ENCODE results near the gene EPHA2. TPM values are rescaled to one million over a fixed set of nuclear protein-coding genes. Genes with fewer than 3 reads are reported as not detected.

The EPHA2 gene
- polyA plus RNA-seq, 1 of the 3 experiments (the other 2 are of a cell fraction), result 126 TPM

GRCh38 chr1:16094453-16095158 is 61.3 kb downstream of the EPHA2 start:
- Histone ChIP-seq H3K79me2 (ENCODE audit: insufficient read depth) (no peaks in the 10 kb centered on the region), H2AFZ (ENCODE audit: low read depth) (no peak overlapping the region), H3K9me3 (no peaks in the 10 kb centered on the region), H3K9me2 (no peaks in the 10 kb centered on the region), H3F3A (replicated peaks; ENCODE audit: insufficient read depth) (no peaks in the 10 kb centered on the region), H3K9ac (no peak overlapping the region), H3K4me3 (ENCODE audit: low read depth in 2 of 2, low read length in 1 of 2) (no peak overlapping the region), H3K27ac (ENCODE audit: low read depth in 2 of 2, low read length in 1 of 2) (no peak overlapping the region), H4K20me1 (ENCODE audit: insufficient read depth) (no peaks in the 10 kb centered on the region), H3K36me3 (replicated peaks in 1 of 2; ENCODE audit: control insufficient read depth in 1 of 2, insufficient read depth in 2 of 2, low read length in 1 of 2) (no peaks in the 10 kb centered on the region), H3K4me1 (ENCODE audit: control insufficient read depth in 1 of 2, insufficient read depth in 2 of 2, low read depth in 1 of 2, low read length in 1 of 2) (no peaks in the 10 kb centered on the region), H3K4me2 (no peak overlapping the region), H3K27me3 (ENCODE audit: insufficient read depth) (no peaks in the 10 kb centered on the region)
- WGBS (ENCODE audit: low lambda C conversion rate), result 83% methylated on average over 20 of the region's 21 CpGs
- TF ChIP-seq TCF12 (IDR thresholded peaks at IDR 0.05) (no peak), CHD2 (IDR thresholded peaks at IDR 0.05; ENCODE audit: low read length, partially characterized antibody) (no peak), RXRA (IDR thresholded peaks at IDR 0.05; ENCODE audit: borderline replicate concordance, low read depth) (no peak), ZBTB33 (IDR thresholded peaks at IDR 0.05; ENCODE audit: borderline replicate concordance, low read depth) (no peak), NFIC (IDR thresholded peaks at IDR 0.05; ENCODE audit: borderline replicate concordance) (no peak), RFX5 (IDR thresholded peaks at IDR 0.05; ENCODE audit: low read length) (no peak), ELF1 (IDR thresholded peaks at IDR 0.05) (no peak), RCOR1 (IDR thresholded peaks at IDR 0.05; ENCODE audit: low read length) (no peak), EZH2phosphoT487 (IDR thresholded peaks at IDR 0.05; ENCODE audit: borderline replicate concordance, low read depth) (no peak), IRF3 (IDR thresholded peaks at IDR 0.05; ENCODE audit: low read depth, low read length) (no peak), TEAD4 (IDR thresholded peaks at IDR 0.05; ENCODE audit: borderline replicate concordance, insufficient read depth) (no peak), USF1 (IDR thresholded peaks at IDR 0.05; ENCODE audit: borderline replicate concordance, low read depth) (no peak), GATA2 (CRISPR knock-in tag; IDR thresholded peaks at IDR 0.05) (no peak), PBX3 (IDR thresholded peaks at IDR 0.05) (no peak), EP300 (IDR thresholded peaks at IDR 0.05; ENCODE audit: borderline replicate concordance in 1 of 2, low read depth in 1 of 2, low read length in 1 of 2) (no peak), GABPA (IDR thresholded peaks at IDR 0.05; ENCODE audit: low read depth) (no peak), NRF1 (IDR thresholded peaks at IDR 0.05; ENCODE audit: low read depth, low read length) (no peak)
- CTCF ChIA-PET, result interaction anchor here (0.9 to 3.5 kb wide), 4 partner anchors 11 to 105 kb away, joined by 3 to 22 read pairs (median 12); no protein-coding TSS in a partner anchor
- POLR2A ChIA-PET, result no interaction called here
- no peak for DNase-seq
